GM12891 (cell line): ENCODE results near the gene LYRM4.

Source experiments
- POLR2A ChIP-seq: IDR thresholded peaks from 2 replicates; pipeline ENCODE4 v1.6.1; 2011; ENCODE audit warnings: low read depth, low read length, control low read depth
- SPI1 ChIP-seq: IDR thresholded peaks from 2 replicates; pipeline ENCODE4 v1.6.1; 2011; ENCODE audit warnings: low read depth, low read length, control low read depth
- TAF1 ChIP-seq: IDR thresholded peaks from 2 replicates; pipeline ENCODE4 v1.6.1; 2011; ENCODE audit warnings: low read depth, low read length, control low read depth

GRCh38 chr6:5287205-5287965 lies 26.6 kb upstream of the LYRM4 start:
- TF ChIP-seq POLR2A (no peak), SPI1 (no peak), TAF1 (no peak)
